Stimulated activated CD4-positive, alpha-beta T cell treated with anti-CD3 and anti-CD28 coated beads, Interleukin-1b, Interleukin-23, amount 100 ng/mL, for 1 hour (primary cell): Measurements from ENCODE around the gene KCNJ18.
"Not testable (repeated sequence)": the region's sequence is repeated elsewhere in the genome, so short reads cannot be mapped to it uniquely, and the experiment has no call there.

Experiments
- DNase-seq, 2 donors: peaks; one replicate each; pipeline ENCODE4 v3.0.0-alpha.2; 2020; ENCODE audit warnings: low read depth in 2 of 2

Gene KCNJ18

DNA sequence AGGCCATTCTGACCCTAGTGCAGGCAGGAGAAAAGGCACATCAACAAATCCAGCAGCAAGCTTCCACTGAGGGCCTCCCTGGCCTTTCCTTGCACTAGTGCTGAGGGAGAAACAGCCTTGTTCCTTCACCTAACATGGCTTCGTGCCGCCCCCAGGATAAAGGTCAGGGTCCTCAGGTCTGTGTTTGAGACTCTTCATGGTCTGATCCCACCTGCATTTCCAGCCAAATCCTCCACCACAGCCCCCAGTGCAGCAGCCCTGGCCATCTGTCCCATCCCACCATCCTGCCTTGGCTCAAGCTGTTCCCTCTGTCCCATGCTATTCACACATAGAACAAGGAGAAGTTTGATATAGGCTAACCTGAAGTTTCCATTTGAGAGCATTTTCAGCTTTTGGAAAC is 20.9 kb upstream of the KCNJ18 start:
- not testable (repeated sequence) for DNase-seq

DNA sequence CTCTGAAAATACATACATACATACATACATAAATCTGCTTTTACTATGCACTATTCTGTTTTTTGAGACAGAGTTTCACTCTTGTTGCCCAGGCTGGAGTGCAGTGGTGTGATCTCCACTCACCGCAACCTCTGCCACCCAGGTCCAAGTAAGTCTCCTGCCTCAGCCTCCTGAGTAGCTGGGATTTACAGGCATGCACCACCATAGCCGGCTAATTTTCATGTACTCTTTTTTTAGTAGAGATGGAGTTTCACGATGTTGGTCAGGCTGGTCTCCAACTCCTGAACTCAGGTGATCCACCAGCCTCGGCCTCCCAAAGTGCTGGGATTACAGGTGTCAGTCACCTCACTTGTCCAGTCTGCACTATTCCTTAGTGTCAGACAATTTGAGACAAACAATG is 20.5 kb upstream of the KCNJ18 start:
- DNase-seq, result not testable (repeated sequence)

DNA sequence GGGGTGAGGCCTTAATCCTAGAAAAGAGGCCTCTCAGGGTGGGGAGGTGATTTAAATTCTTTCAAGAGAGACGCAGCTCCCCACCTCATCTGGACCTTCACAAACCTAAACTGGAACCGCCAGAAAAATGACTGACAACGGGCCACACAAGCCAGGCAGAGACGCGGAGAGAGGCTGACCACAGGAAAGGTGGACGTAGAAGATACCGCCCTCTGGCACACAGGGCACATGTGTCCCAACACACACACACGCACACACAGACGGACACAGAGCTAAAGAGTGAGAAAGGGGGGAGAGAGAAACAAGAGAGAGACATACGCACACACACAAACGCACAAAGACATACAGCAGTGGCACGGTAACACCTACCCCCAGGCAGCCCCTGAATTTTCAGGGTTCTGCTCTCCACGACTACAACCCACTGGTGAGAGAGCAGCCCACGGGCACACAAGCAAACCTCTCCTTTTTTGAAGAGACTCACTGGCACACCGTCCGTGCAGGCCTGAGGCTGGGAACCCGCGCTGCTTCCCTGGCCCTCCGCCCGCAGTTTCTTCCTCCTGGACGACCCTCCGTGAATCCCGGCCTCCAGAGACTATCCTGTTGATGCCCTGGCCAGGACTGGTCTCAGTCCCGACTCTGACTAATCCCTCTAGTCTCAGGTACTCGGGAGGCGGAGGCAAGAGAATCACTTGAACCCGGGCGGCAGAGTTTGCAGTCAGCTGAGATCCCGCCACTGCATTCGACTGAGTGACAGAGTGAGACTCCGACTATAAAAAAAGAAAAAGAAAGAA is 18.7 kb upstream of the KCNJ18 start:
- DNase-seq, result not testable (repeated sequence)

- DNase-seq, result no peak
Observed at GRCh38 chr17:21674242-21674731, 18.0 kb upstream of the KCNJ18 start.

- not testable (repeated sequence) for DNase-seq
Observed at GRCh38 chr17:21674891-21675738, 17.2 kb upstream of the KCNJ18 start.

- DNase-seq, result not testable (repeated sequence)
Observed at GRCh38 chr17:21675739-21676130, 16.6 kb upstream of the KCNJ18 start.

- DNase-seq, result no peak
Observed at GRCh38 chr17:21676281-21677111, 15.8 kb upstream of the KCNJ18 start.

DNA sequence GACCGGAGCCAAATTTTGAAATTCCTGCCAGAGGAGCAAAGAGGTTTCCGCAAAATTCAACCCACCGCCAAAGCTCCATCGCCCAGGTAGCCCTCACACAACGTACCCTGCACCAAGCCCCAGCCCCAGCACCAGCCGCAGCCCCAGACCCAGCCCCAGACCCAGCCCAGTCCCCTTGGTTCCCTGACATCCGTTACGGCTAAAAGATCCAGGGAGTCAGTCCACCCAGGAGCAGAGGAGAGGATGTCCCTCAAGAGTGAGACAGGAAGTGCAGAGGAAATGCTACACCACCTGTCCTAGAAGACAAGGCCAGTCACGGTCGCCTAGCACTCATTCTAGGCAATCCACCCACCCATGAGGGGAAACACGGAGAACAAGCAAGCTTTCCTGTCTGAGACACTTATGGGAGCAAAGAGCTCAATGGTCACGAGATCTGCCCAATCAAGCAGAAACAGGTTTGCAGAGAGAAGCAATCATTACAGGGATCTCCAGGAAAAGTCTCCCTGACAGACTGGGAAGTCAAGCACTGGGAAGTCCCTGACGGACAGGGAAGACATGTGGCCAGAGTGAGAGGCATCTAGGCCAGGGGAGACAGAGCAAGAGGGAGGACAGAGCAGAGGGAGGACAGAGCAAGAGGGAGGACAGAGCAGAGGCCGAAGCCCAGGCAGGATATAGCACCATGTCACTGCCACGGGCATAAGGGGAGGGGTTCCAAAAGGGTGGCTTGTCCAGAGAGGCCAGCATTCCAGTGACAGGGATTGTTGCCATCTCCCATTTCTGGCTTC is 15.0 kb upstream of the KCNJ18 start:
- DNase-seq, result no peak

GRCh38 chr17:21677911-21678310 is 14.4 kb upstream of the KCNJ18 start:
- no peak for DNase-seq

DNA sequence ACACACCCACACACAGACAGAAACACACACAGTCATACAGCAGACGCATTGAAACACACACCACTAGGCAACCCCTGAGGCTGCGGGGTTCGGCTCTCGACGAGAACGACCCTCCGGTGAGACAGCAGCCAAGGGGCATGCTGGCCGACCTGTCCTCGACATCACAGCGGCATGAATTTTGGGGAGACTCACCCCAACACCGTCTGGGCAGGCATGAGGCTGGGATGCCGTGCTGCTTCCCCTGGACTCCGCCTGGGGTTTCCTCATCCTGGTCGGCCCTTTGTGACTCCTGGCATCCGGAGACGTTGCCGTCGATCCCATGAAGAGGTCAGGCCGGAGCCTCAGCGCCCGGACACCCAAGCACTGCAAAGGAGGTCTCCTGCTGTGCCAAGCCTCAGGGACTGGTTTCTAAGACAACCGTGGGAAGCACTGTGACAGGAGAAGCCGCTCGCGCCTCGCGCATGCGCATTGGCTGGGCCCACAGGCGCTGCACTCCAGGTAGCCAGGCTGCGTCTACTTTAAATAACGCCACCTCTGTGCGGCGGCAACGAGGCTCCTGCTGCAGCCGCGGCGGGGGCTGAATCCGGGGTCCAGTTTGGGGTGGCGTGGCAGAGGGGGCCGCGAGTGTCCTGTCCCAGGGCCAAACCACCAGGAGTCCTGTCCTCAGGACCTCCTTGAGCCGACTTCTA is 13.8 kb upstream of the KCNJ18 start:
- no peak for DNase-seq

GRCh38 chr17:21679256-21680146 is 12.8 kb upstream of the KCNJ18 start:
- DNase-seq, result no peak

DNA sequence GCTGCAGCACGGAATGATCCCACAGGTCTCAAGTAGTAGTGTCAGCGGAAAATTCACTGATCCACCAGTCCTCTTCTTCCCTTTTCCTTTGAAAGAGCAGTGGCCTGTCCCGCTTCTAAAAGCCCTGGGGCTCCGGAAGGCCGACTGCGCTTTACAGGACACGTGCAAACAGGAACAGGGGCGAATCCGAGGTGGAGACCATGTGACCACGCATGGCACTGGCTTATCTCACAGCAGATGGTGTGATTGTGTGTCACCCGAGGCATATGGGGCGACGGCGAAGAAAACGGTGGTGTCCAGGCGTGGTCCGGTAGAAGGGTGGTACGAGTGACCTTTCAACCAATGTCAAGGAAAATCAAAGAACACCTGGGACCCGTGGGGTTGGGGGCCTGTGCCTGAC is 12.0 kb upstream of the KCNJ18 start:
- no peak for DNase-seq

DNA sequence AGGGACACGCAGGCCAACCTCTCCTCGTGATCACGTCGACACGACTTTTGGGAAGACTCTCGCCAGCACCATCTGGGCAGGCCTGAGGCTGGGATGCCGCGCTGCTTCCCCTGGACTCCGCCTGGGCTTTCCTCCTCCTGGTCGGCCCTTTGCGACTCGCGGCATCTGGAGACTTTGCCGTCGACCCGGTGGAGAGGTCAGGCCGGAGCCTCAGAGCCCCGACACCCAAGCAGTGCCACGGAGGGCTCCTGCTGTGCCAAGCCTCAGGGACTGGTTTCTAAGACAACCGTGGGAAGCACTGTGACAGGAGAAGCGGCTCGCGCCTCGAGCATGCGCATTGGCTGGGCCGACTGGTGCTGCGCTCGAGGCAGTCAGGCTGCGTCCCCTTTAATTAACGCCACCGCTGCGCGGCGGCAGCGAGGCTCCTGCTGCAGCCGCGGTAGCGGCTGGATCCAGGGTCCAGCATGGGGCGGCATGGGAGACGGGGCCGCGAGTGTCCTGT is 11.4 kb upstream of the KCNJ18 start:
- DNase-seq, result not testable (repeated sequence)

DNA sequence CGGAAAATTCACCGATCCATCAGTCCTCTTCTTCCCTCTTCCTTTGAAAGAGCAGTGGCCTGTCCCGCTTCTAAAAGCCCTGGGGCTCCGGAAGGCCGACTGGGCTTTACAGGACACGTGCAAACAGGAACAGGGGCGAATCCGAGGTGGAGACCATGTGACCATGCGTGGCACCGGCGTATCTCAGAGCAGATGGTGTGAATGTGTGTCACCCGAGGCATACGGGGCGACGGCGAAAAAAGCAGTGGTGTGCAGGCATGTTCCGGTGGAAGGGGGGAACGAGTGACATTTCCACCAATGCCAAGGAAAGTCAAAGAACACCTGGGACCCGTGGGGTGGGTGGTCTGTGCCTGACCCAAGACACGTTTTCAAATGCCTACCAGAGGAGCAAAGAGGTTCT is 10.7 kb upstream of the KCNJ18 start:
- not testable (repeated sequence) for DNase-seq

DNA sequence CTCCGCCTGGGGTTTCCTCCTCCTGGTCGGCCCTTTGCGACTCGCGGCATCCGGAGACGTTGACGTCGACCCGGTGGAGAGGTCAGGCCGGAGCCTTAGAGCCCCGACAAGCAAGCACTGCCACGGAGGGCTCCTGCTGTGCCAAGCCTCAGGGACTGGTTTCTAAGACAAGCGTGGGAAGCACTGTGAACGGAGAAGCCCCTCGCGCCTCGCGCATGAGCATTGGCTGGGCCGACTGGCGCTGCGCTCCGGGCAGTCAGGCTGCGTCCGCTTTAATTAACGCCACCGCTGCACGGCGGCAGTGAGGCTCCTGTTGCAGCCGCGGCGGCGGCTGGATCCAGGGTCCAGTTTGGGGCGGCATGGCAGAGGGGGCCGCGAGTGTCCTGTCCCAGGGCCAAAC is 10.2 kb upstream of the KCNJ18 start:
- not testable (repeated sequence) for DNase-seq

GRCh38 chr17:21683142-21683712 is 9.1 kb upstream of the KCNJ18 start:
- DNase-seq, result not testable (repeated sequence)

DNA sequence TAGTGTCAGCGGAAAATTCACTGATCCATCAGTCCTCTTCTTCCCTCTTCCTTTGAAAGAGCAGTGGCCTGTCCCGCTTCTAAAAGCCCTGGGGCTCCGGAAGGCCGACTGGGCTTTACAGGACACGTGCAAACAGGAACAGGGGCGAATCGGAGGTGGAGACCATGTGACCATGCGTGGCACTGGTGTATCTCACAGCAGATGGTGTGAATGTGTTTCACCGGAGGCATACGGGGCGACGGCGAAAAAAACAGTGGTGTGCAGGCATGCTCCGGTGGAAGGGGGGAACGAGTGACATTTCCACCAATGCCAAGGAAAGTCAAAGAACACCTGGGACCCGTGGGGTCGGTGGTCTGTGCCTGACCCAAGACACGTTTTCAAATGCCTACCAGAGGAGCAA is 8.4 kb upstream of the KCNJ18 start:
- DNase-seq, result not testable (repeated sequence)

GRCh38 chr17:21684384-21684783 is 7.9 kb upstream of the KCNJ18 start:
- not testable (repeated sequence) for DNase-seq
